OCI-LY3 (cell line): ENCODE measurements around the gene FHOD3.

ENCODE experiments used
- CTCF ChIP-seq: fragments of 200-600, 300-600 bp; sonication (generic); IDR thresholded peaks from 2 replicates; pipeline ENCODE4 v1.5.1; 2014; ENCODE audit warnings: antibody characterized with exemption, low read length, low read depth
- EZH2phosphoT487 ChIP-seq: fragments of 200-600 bp; shearing (Covaris generic); IDR thresholded peaks from 2 replicates; pipeline ENCODE4 v1.6.1; 2018; ENCODE audit warnings: antibody characterized with exemption, mixed run types, low read depth

- TF ChIP-seq CTCF, result no peak
- no peak for TF ChIP-seq EZH2phosphoT487
These were observed 438.6 kb downstream of the FHOD3 start for GRCh38 chr18:36736094-36736493.
